ENCODE results near the gene SIM1. TPM values are rescaled to one million over a fixed set of nuclear protein-coding genes. Genes with fewer than 3 reads are reported as not detected.

SIM1 gene
- total RNA-seq, 1 experiment from 2014 or later = not detected

GRCh38 chr6:100404051-100404450, 60.7 kb downstream of the SIM1 start:
- CTCF ChIA-PET = no interaction called here
- no peak for DNase-seq (ENCODE audit: low read depth, low spot score)
- no TSS peak for BruUV-seq (replicated peaks)

GRCh38 chr6:100393493-100393892, 71.2 kb downstream of the SIM1 start:
- DNase-seq (ENCODE audit: low read depth, low spot score) = no peak
- no peaks in the 10 kb centered on the region for H3K4me1 ChIP-seq (ENCODE audit: control insufficient read depth, insufficient read depth, low read length)
- no peak overlapping the region for H3K4me3 ChIP-seq (ENCODE audit: low read depth in 2 of 2, low read length in 2 of 2)
- POLR2A ChIA-PET = no interaction called here
- H3K9me3 ChIP-seq (ENCODE audit: control insufficient read depth, insufficient read depth, low read depth, low read length) = no peaks in the 10 kb centered on the region
- H3K27ac ChIP-seq (ENCODE audit: low read length) = no peak overlapping the region
- H3K27me3 ChIP-seq (ENCODE audit: control insufficient read depth, insufficient read depth, low read length) = no peaks in the 10 kb centered on the region
- CTCF ChIA-PET = no interaction called here
- no peak for ATAC-seq
- intact Hi-C loops (cut with micrococcal nuclease; ENCODE audit: unreplicated experiment) = no loop called here
- no TSS peak for BruUV-seq (replicated peaks)
- in situ Hi-C loops (cut with HindIII; ENCODE audit: low pct_unique_long_range_greater_than_20kb, low sequenced_read_pairs) = no loop called here
- H3K36me3 ChIP-seq (ENCODE audit: control insufficient read depth, insufficient read depth, low read length) = no peaks in the 10 kb centered on the region
- no peak for TF ChIP-seq TCF7L2 (IDR thresholded peaks at IDR 0.05; ENCODE audit: low read depth, low read length)
- TF ChIP-seq SIN3A (IDR thresholded peaks at IDR 0.05; ENCODE audit: borderline replicate concordance, insufficient read depth, low read depth, low read length) = no peak
- no peak for TF ChIP-seq POLR2AphosphoS5 (IDR thresholded peaks at IDR 0.05; ENCODE audit: low read depth, low read length)
- TF ChIP-seq, protein P1, sequence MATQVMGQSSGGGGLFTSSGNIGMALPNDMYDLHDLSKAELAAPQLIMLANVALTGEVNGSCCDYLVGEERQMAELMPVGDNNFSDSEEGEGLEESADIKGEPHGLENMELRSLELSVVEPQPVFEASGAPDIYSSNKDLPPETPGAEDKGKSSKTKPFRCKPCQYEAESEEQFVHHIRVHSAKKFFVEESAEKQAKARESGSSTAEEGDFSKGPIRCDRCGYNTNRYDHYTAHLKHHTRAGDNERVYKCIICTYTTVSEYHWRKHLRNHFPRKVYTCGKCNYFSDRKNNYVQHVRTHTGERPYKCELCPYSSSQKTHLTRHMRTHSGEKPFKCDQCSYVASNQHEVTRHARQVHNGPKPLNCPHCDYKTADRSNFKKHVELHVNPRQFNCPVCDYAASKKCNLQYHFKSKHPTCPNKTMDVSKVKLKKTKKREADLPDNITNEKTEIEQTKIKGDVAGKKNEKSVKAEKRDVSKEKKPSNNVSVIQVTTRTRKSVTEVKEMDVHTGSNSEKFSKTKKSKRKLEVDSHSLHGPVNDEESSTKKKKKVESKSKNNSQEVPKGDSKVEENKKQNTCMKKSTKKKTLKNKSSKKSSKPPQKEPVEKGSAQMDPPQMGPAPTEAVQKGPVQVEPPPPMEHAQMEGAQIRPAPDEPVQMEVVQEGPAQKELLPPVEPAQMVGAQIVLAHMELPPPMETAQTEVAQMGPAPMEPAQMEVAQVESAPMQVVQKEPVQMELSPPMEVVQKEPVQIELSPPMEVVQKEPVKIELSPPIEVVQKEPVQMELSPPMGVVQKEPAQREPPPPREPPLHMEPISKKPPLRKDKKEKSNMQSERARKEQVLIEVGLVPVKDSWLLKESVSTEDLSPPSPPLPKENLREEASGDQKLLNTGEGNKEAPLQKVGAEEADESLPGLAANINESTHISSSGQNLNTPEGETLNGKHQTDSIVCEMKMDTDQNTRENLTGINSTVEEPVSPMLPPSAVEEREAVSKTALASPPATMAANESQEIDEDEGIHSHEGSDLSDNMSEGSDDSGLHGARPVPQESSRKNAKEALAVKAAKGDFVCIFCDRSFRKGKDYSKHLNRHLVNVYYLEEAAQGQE (IDR thresholded peaks at IDR 0.05; ENCODE audit: insufficient read depth in 1 of 2, low read depth in 2 of 2, low read length in 1 of 2) = no peak
- TF ChIP-seq, protein P2, sequence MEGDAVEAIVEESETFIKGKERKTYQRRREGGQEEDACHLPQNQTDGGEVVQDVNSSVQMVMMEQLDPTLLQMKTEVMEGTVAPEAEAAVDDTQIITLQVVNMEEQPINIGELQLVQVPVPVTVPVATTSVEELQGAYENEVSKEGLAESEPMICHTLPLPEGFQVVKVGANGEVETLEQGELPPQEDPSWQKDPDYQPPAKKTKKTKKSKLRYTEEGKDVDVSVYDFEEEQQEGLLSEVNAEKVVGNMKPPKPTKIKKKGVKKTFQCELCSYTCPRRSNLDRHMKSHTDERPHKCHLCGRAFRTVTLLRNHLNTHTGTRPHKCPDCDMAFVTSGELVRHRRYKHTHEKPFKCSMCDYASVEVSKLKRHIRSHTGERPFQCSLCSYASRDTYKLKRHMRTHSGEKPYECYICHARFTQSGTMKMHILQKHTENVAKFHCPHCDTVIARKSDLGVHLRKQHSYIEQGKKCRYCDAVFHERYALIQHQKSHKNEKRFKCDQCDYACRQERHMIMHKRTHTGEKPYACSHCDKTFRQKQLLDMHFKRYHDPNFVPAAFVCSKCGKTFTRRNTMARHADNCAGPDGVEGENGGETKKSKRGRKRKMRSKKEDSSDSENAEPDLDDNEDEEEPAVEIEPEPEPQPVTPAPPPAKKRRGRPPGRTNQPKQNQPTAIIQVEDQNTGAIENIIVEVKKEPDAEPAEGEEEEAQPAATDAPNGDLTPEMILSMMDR (IDR thresholded peaks at IDR 0.05) = no peak

More at GRCh38 chr6:100404051-100404450, 60.7 kb downstream of the SIM1 start:
- POLR2A ChIA-PET = no interaction called here
- H3K4me3 ChIP-seq (ENCODE audit: low read depth in 2 of 2, low read length in 2 of 2) = no peak overlapping the region
- no peak overlapping the region for H3K27ac ChIP-seq (ENCODE audit: low read length)
- H3K9me3 ChIP-seq (ENCODE audit: control insufficient read depth, insufficient read depth, low read depth, low read length) = no peaks in the 10 kb centered on the region
- H3K36me3 ChIP-seq (ENCODE audit: control insufficient read depth, insufficient read depth, low read length) = no peaks in the 10 kb centered on the region
- intact Hi-C loops (cut with micrococcal nuclease; ENCODE audit: unreplicated experiment) = no loop called here
- no peaks in the 10 kb centered on the region for H3K4me1 ChIP-seq (ENCODE audit: control insufficient read depth, insufficient read depth, low read length)
- TF ChIP-seq POLR2AphosphoS5 (IDR thresholded peaks at IDR 0.05; ENCODE audit: low read depth, low read length) = no peak
- TF ChIP-seq, protein P1 (IDR thresholded peaks at IDR 0.05; ENCODE audit: insufficient read depth in 1 of 2, low read depth in 2 of 2, low read length in 1 of 2) = no peak
- TF ChIP-seq SIN3A (IDR thresholded peaks at IDR 0.05; ENCODE audit: borderline replicate concordance, insufficient read depth, low read depth, low read length) = no peak
- TF ChIP-seq, protein P2 (IDR thresholded peaks at IDR 0.05) = no peak
- no peak for TF ChIP-seq TCF7L2 (IDR thresholded peaks at IDR 0.05; ENCODE audit: low read depth, low read length)
- no peak for ATAC-seq
- H3K27me3 ChIP-seq (ENCODE audit: control insufficient read depth, insufficient read depth, low read length) = no peaks in the 10 kb centered on the region
- in situ Hi-C loops (cut with HindIII; ENCODE audit: low pct_unique_long_range_greater_than_20kb, low sequenced_read_pairs) = no loop called here

All from Panc1 (cell line).